ENCODE measurements around the gene HOXC6. TPM values are rescaled to one million over a fixed set of nuclear protein-coding genes. Genes with fewer than 3 reads are reported as not detected.

Gene HOXC6
- total and polyA plus RNA-seq, 10 of the 15 experiments (the other 5 are each of a cell fraction or from before 2014, with no cell fraction given), result 0.02 to 0.55 (median 0.45) TPM; not detected in 4

DNA sequence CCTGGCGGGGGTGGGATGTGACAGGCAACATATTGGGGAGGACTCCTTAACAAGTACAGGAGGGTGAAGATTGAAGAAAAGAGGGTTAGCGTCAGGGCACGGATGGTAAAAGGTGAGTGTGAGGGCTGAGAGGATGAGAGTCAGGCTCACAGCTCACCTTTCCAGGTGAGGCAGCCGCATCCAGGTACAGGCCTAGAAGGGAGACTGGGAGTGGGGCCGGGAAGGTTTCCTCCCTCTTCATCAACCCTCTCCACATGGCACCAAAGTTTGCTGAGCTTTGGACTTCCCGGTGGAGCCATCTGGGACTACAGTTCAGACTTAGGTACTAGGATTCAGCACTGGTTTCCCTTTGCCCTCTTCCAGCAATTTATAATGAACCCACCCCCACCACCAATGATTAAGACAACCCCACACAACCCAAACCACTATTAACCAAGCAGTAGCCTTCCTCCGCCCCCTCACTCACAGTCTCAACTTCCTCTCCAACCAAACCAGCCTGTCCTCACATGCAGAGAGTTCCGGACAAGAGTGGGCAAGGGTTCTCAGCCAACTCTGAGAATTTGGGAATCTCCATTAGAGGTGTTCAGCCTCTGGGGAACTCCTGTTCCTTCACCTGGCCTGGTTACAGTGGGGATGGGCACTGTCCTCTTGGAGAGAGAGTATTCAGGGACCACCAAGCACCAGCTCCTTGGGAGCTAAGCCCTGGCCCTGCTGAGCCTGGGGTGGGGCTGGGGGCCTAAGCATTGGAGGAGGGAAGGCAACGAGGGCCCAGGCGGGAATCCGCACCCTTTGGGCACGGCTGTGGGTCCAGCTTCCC is 23.0 kb downstream of the HOXC6 start:
- H3K4me3 ChIP-seq, result no peak overlapping the region
- POLR2A ChIA-PET, result interaction anchor here (0.5 to 3.7 kb wide), 6 partner anchors 10 to 74 kb away, joined by 3 to 12 read pairs (median 4); partner anchors contain the start of gene HOXC6
- RAD21 ChIA-PET (ENCODE audit: unreplicated experiment), result interaction anchor here (0.7 to 6.0 kb wide), 3 partner anchors 19 to 209 kb away, joined by 3 to 56 read pairs (median 3); partner anchors contain the start of gene HOXC5
- BruUV-seq (replicated peaks), result no TSS peak
- peaks cover 14% of the 10 kb centered on the region for H3K79me2 ChIP-seq (ENCODE audit: control insufficient read depth, insufficient read depth, low read length)
- H2AFZ ChIP-seq (ENCODE audit: control insufficient read depth, low read depth, low read length), result peak overlapping the region; percentile 65
- TF ChIP-seq EGR1 (IDR thresholded peaks at IDR 0.05; ENCODE audit: borderline replicate concordance in 1 of 2, low read depth in 2 of 2, low read length in 2 of 2), result peak in 1 of 2 experiments; percentile 85; a peak in 2 of 3 replicates
- TF ChIP-seq, protein P1, sequence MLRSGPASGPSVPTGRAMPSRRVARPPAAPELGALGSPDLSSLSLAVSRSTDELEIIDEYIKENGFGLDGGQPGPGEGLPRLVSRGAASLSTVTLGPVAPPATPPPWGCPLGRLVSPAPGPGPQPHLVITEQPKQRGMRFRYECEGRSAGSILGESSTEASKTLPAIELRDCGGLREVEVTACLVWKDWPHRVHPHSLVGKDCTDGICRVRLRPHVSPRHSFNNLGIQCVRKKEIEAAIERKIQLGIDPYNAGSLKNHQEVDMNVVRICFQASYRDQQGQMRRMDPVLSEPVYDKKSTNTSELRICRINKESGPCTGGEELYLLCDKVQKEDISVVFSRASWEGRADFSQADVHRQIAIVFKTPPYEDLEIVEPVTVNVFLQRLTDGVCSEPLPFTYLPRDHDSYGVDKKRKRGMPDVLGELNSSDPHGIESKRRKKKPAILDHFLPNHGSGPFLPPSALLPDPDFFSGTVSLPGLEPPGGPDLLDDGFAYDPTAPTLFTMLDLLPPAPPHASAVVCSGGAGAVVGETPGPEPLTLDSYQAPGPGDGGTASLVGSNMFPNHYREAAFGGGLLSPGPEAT (IDR thresholded peaks at IDR 0.05; ENCODE audit: low read depth), result no peak
- peak; percentile 56 for TF ChIP-seq RUNX3 (IDR thresholded peaks at IDR 0.05; ENCODE audit: low read length)
- no peaks in the 10 kb centered on the region for H3K36me3 ChIP-seq (ENCODE audit: control insufficient read depth in 2 of 2, insufficient read depth in 2 of 2, low read length in 1 of 2)
- CTCF ChIA-PET, result interaction anchor here (1.0 to 6.4 kb wide), 6 partner anchors 10 to 305 kb away, joined by 3 to 57 read pairs (median 6); partner anchors contain the start of genes HOXC5 and SMUG1
- 69% methylated on average over 12 of the region's 12 CpGs for WGBS (ENCODE audit: insufficient coverage, insufficient replicate concordance, low lambda C conversion rate, missing lambda C conversion rate)
- in situ Hi-C loops (cut with MboI) (no loop called here), intact Hi-C loops (cut with micrococcal nuclease; ENCODE audit: unreplicated experiment) (no loop called here)
- FAIRE-seq (peak; percentile 68), DNase-seq (ENCODE audit: low read depth, low spot score) (no peak), ATAC-seq (no peak)
- peak overlapping the region; percentile 67 for H3K4me2 ChIP-seq (ENCODE audit: control insufficient read depth, insufficient read depth)
- peaks cover 4 to 6% of the 10 kb centered on the region in 2 experiments; a peak in 3 of 4 replicates for H3K27me3 ChIP-seq (replicated peaks in 1 of 2; ENCODE audit: control insufficient read depth in 2 of 2, insufficient read depth in 2 of 2, low read length in 1 of 2)
- H3K27ac ChIP-seq (ENCODE audit: control insufficient read depth, insufficient read depth), result no peak overlapping the region; the same call in 1 of the 2 replicates
- H3K9ac ChIP-seq (ENCODE audit: control insufficient read depth, insufficient read depth, low read length), result no peak overlapping the region; the same call in 1 of the 2 replicates
- no peaks in the 10 kb centered on the region for H3K9me3 ChIP-seq (replicated peaks; ENCODE audit: control insufficient read depth, insufficient read depth, low read length)
- H3K4me1 ChIP-seq (ENCODE audit: control insufficient read depth, insufficient read depth, low read length), result peaks cover 22% of the 10 kb centered on the region
- SMC1A ChIA-PET (ENCODE audit: uncharacterized antibody, unreplicated experiment), result interaction anchor here (0.7 to 2.1 kb wide), 10 partner anchors 10 to 165 kb away, joined by 3 to 9 read pairs (median 3); partner anchors contain the start of genes HOXC5 and SMUG1
- H4K20me1 ChIP-seq (ENCODE audit: control insufficient read depth, insufficient read depth), result no peaks in the 10 kb centered on the region

Measured in GM12878 (cell line).